ENCODE data around the gene MYRFL. TPM values are rescaled to one million over a fixed set of nuclear protein-coding genes. Genes with fewer than 3 reads are reported as not detected.

MYRFL gene
- total RNA-seq, 4 donors from 2014 or later, result not detected

GRCh38 chr12:69949311-69950002, 124.4 kb downstream of the MYRFL start:
- Histone ChIP-seq H3K27ac (no peak overlapping the region), H3K9me3 (peaks cover 0 to 8% (median 0%) of the 10 kb centered on the region in 3 donors), H3K27me3 (no peaks in the 10 kb centered on the region), H3K4me1 (no peaks in the 10 kb centered on the region), H3K4me3 (no peak overlapping the region), H3K36me3 (no peaks in the 10 kb centered on the region)
- no peak for ATAC-seq
- WGBS, 2 donors (ENCODE audit: low coverage in 1 of 2), result 77 to 85% methylated on average over 6 of the region's 6 CpGs
- TF ChIP-seq POLR2A (IDR thresholded peaks at IDR 0.05) (no peak), POLR2AphosphoS5 (IDR thresholded peaks at IDR 0.05) (no peak)

GRCh38 chr12:69951108-69951507, 126.1 kb downstream of the MYRFL start:
- no peak overlapping the region for H3K27ac ChIP-seq
- ATAC-seq, result no peak
- no peaks in the 10 kb centered on the region for H3K4me1 ChIP-seq
- H3K9me3 ChIP-seq, result peaks cover 0 to 8% (median 0%) of the 10 kb centered on the region in 3 donors
- TF ChIP-seq EP300 (IDR thresholded peaks at IDR 0.05) (no peak), POLR2A (IDR thresholded peaks at IDR 0.05) (no peak), POLR2AphosphoS5 (IDR thresholded peaks at IDR 0.05) (no peak), CTCF (IDR thresholded peaks at IDR 0.05) (no peak)
- H3K27me3 ChIP-seq, result no peaks in the 10 kb centered on the region
- 56 to 100% methylated on average over 1 to 2 of the region's 5 CpGs for WGBS, 2 donors (ENCODE audit: low coverage in 1 of 2)
- H3K36me3 ChIP-seq, result no peaks in the 10 kb centered on the region
- H3K4me3 ChIP-seq, result no peak overlapping the region

- H3K4me3 ChIP-seq, result no peak overlapping the region
- H3K36me3 ChIP-seq, result no peaks in the 10 kb centered on the region
- H3K9me3 ChIP-seq, result peaks cover 0 to 8% (median 0%) of the 10 kb centered on the region in 3 donors
- no peak for ATAC-seq
- TF ChIP-seq POLR2A (IDR thresholded peaks at IDR 0.05) (no peak), CTCF (IDR thresholded peaks at IDR 0.05) (no peak), POLR2AphosphoS5 (IDR thresholded peaks at IDR 0.05) (no peak), EP300 (IDR thresholded peaks at IDR 0.05) (no peak)
- no peaks in the 10 kb centered on the region for H3K4me1 ChIP-seq
- no peaks in the 10 kb centered on the region for H3K27me3 ChIP-seq
- WGBS, 2 donors (ENCODE audit: low coverage in 1 of 2), result 75 to 100% methylated on average over 2 of the region's 2 CpGs
- no peak overlapping the region for H3K27ac ChIP-seq
These were observed 127.9 kb downstream of the MYRFL start for GRCh38 chr12:69952890-69953289.

- no peak for TF ChIP-seq EP300 (IDR thresholded peaks at IDR 0.05)
- no peak for TF ChIP-seq POLR2A (IDR thresholded peaks at IDR 0.05)
- no peak for TF ChIP-seq CTCF (IDR thresholded peaks at IDR 0.05)
- no peak for TF ChIP-seq POLR2AphosphoS5 (IDR thresholded peaks at IDR 0.05)
- ATAC-seq, result no peak
- Histone ChIP-seq H3K27ac (no peak overlapping the region), H3K9me3 (no peaks in the 10 kb centered on the region), H3K4me1 (peaks cover 0 to 7% (median 0%) of the 10 kb centered on the region in 3 donors), H3K27me3 (no peaks in the 10 kb centered on the region), H3K4me3 (no peak overlapping the region), H3K36me3 (no peaks in the 10 kb centered on the region)
These were observed 136.2 kb downstream of the MYRFL start for GRCh38 chr12:69961246-69961645.

- no peak overlapping the region for H3K4me3 ChIP-seq
- no peak overlapping the region for H3K27ac ChIP-seq
- H3K9me3 ChIP-seq, result no peaks in the 10 kb centered on the region
- TF ChIP-seq EP300 (IDR thresholded peaks at IDR 0.05) (no peak), CTCF (IDR thresholded peaks at IDR 0.05) (no peak), POLR2AphosphoS5 (IDR thresholded peaks at IDR 0.05) (no peak), POLR2A (IDR thresholded peaks at IDR 0.05) (no peak)
- WGBS, 2 donors (ENCODE audit: low coverage in 1 of 2), result 8% methylated on average over 1 of the region's 1 CpG; no CpG with 5 or more reads in 1 of the 2 donors
- peak; percentile 84 for ATAC-seq
- no peaks in the 10 kb centered on the region for H3K36me3 ChIP-seq
- peaks cover 0 to 14% (median 0%) of the 10 kb centered on the region in 3 donors for H3K4me1 ChIP-seq
- H3K27me3 ChIP-seq, result no peaks in the 10 kb centered on the region
These were observed 141.4 kb downstream of the MYRFL start for GRCh38 chr12:69966409-69966808.

Measured in gastroesophageal sphincter (tissue), 4 donors.